Gastrocnemius medialis (tissue), 4 donors: ENCODE data around the gene CFAP54. TPM values are rescaled to one million over a fixed set of nuclear protein-coding genes. Genes with fewer than 3 reads are reported as not detected.
"Not testable (repeated sequence)": the region's sequence is repeated elsewhere in the genome, so short reads cannot be mapped to it uniquely, and the experiment has no call there.

Source experiments
- ATAC-seq, 2 donors: fragments of 150-250 bp; one replicate each; pipeline ENCODE4 v1.9.1; 2016
- DNase-seq, 2 donors: peaks; one replicate each; pipeline ENCODE4 v3.0.0-alpha.2; 2019
- H3K27ac ChIP-seq, 4 donors: fragments of 200-600 bp; sonication (generic); 1 replicate in 1 of 4; 2 replicates in 3 of 4; pipeline ENCODE4 v1.5.1; 2016 to 2018; ENCODE audit warnings: mild to moderate bottlenecking in 2 of 4, moderate library complexity in 1 of 4
- H3K27me3 ChIP-seq, 3 donors: fragments of 200-600 bp; sonication (generic) in 2 of 3; 1 replicate in 1 of 3; 2 replicates in 2 of 3; pipeline versions ENCODE4 v1.5.1 to v1.6.0; 2016 to 2019; ENCODE audit warnings: mild to moderate bottlenecking in 1 of 3, moderate library complexity in 1 of 3
- H3K36me3 ChIP-seq, 2 donors: fragments of 200-600 bp; sonication (generic) in 1 of 2; one replicate each; pipeline ENCODE4 v1.5.1; 2017 to 2018
- H3K4me1 ChIP-seq, 2 donors: fragments of 200-600 bp; sonication (generic) in 1 of 2; one replicate each; pipeline ENCODE4 v1.5.1; 2016 to 2017; ENCODE audit warnings: mild to moderate bottlenecking in 2 of 2
- H3K4me3 ChIP-seq, 4 donors: fragments of 200-600 bp; sonication (generic) in 3 of 4; 1 replicate in 1 of 4; 2 replicates in 3 of 4; pipeline ENCODE4 v1.5.1; 2016 to 2019; ENCODE audit warnings: mild to moderate bottlenecking in 2 of 4
- H3K9me3 ChIP-seq, 3 donors: fragments of 200-600 bp; sonication (generic) in 2 of 3; 1 replicate in 1 of 3; 2 replicates in 2 of 3; pipeline ENCODE4 v1.5.1; 2016 to 2019
- CTCF ChIP-seq, 5 experiments: fragments of 450-650 bp in 3 of 5; fragments of 200-600 bp in 2 of 5; sonication (generic) in 2 of 5; IDR thresholded peaks in 4 of 5; conservative IDR thresholded peaks in 1 of 5; 1 replicate in 4 of 5; 2 replicates in 1 of 5; pipeline ENCODE4 v1.5.1; 2016 to 2019; ENCODE audit warnings: antibody characterized with exemption in 5 of 5, mild to moderate bottlenecking in 3 of 5, moderate library complexity in 3 of 5
- POLR2A ChIP-seq, 2 donors: fragments of 450-650 bp; IDR thresholded peaks; one replicate each; pipeline ENCODE4 v1.6.1; 2017; ENCODE audit warnings: antibody characterized with exemption in 2 of 2, mild to moderate bottlenecking in 2 of 2, moderate library complexity in 2 of 2
- in situ Hi-C, 4 donors: fragments of 200-750 bp; cut with MboI; loops; one replicate each; pipeline versions ENCODE4 v1.15.0 to v1.8.0; 2017; ENCODE audit warnings: low sequenced_read_pairs in 4 of 4
- intact Hi-C: fragments of 100-400 bp; cut with DNase I; formaldehyde crosslinking; loops from one replicate; pipeline ENCODE4 v1.15.1; 2023; ENCODE audit warnings: low total_unique reads
- total RNA-seq, 4 donors: library from RNA; depleted of rRNA; stranded (reverse); fragments of >200 nt; gene quantifications; one replicate each; pipeline versions ENCODE4 v1.1.0 to v1.2.3, GENCODE V29; 2016

Gene CFAP54
- total RNA-seq, 4 donors from 2014 or later, result not detected

DNA sequence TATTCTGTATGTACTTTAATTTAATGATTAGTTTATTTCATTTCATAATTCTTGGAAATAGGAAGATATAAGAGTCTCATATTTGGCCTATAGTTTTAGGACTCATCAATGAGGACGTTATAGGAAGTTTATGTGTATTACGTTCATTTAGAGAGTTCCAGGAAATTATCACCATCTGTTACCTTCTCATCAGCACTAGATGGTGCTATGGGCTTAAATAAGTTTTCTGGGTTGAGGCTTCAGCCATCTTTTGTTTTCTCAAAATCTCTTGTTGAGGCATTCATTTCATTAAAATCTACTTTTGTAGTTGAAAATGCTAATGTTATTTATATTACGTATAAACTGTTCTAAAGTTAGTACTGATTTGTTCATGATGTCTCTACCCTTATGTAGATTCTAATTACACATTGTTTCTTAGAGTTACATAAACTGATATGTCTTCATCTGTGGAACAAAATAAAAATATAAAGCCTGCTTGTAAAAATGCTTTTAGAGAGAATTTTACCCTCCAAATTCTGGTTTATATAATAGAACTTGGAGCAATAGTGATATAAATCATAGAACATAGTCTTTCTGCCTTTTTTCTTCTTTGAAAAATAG lies 89.2 kb downstream of the CFAP54 start:
- no peak overlapping the region for H3K27ac ChIP-seq
- DNase-seq (no peak), ATAC-seq (no peak)
- intact Hi-C loops, result loop anchor here (5.0 kb wide), 3 partner anchors 409 to 1819 kb away; no protein-coding TSS in a partner anchor
- no peaks in the 10 kb centered on the region for H3K36me3 ChIP-seq
- TF ChIP-seq POLR2A (IDR thresholded peaks at IDR 0.05), result no peak
- peak in 3 of 5 experiments; percentile 27 to 42 (median 35) for TF ChIP-seq CTCF (IDR thresholded peaks at IDR 0.05 in 4 of 5, conservative IDR thresholded peaks at IDR 0.05 in 1 of 5)
- H3K27me3 ChIP-seq, result no peaks in the 10 kb centered on the region
- no peaks in the 10 kb centered on the region for H3K4me1 ChIP-seq
- no peaks in the 10 kb centered on the region for H3K9me3 ChIP-seq
- in situ Hi-C loops, result loop anchor here in 3 of 4 donors (25.0 kb wide), 3 partner anchors 409 to 1809 kb away; no protein-coding TSS in a partner anchor
- H3K4me3 ChIP-seq, result no peak overlapping the region

- DNase-seq, result no peak
- intact Hi-C loops, result no loop called here
- Histone ChIP-seq H3K36me3 (no peaks in the 10 kb centered on the region), H3K27ac (no peak overlapping the region), H3K27me3 (no peaks in the 10 kb centered on the region), H3K9me3 (no peaks in the 10 kb centered on the region), H3K4me1 (no peaks in the 10 kb centered on the region), H3K4me3 (no peak overlapping the region)
- ATAC-seq, result no peak
- TF ChIP-seq POLR2A (IDR thresholded peaks at IDR 0.05) (no peak), CTCF (IDR thresholded peaks at IDR 0.05 in 4 of 5, conservative IDR thresholded peaks at IDR 0.05 in 1 of 5) (no peak)
- in situ Hi-C loops, result loop anchor here in 3 of 4 donors (10.0 to 25.0 kb wide), 4 partner anchors 401 to 1801 kb away; no protein-coding TSS in a partner anchor
These were observed 96.6 kb downstream of the CFAP54 start for GRCh38 chr12:96585977-96586376.

DNA sequence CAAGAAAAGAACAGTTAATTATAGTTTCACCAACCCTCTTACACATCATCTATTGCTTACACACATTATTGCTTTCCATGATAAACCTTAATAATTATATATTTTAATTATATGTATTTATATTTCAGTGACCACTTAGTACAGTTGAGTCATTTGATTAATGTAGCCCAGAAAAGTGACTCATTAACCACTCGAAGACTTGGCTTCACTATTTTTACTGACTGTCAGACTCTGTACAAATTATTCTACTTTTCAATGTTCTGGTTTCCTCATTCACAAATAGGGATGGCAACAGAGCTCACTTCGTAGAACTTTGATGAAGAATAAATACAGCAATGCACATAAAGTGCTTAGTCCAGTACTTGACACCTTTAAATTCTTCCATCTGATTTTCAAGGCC lies 98.3 kb downstream of the CFAP54 start:
- ATAC-seq, result no peak
- TF ChIP-seq POLR2A (IDR thresholded peaks at IDR 0.05), result no peak
- no peak for TF ChIP-seq CTCF (IDR thresholded peaks at IDR 0.05 in 4 of 5, conservative IDR thresholded peaks at IDR 0.05 in 1 of 5)
- intact Hi-C loops (no loop called here), in situ Hi-C loops (loop anchor here in 3 of 4 donors (10.0 to 25.0 kb wide), 4 partner anchors 400 to 1800 kb away; no protein-coding TSS in a partner anchor)
- no peak overlapping the region for H3K4me3 ChIP-seq
- no peak overlapping the region for H3K27ac ChIP-seq
- H3K4me1 ChIP-seq, result no peaks in the 10 kb centered on the region
- DNase-seq, result no peak
- H3K9me3 ChIP-seq, result no peaks in the 10 kb centered on the region
- H3K36me3 ChIP-seq, result no peaks in the 10 kb centered on the region
- no peaks in the 10 kb centered on the region for H3K27me3 ChIP-seq

DNA sequence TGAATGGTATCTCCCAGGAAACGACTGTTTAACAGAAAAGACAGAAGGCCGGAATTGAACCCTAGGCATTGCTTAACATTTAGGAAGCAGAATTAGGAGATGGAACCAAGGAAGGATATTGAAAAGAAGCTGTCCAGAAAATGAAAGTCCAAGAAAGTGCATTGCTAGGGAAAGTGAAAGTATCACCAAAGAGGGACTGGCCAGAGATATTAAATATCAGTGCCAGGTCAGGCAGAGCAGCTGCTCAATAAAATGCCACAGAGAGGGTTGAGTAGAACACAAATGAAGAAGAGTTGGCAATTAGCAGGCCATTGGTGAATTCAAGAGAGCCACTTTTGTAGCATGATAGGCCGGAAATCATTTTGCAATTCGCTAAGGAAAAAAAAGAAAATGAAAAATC lies 101.6 kb downstream of the CFAP54 start:
- H3K27ac ChIP-seq, result no peak overlapping the region
- H3K36me3 ChIP-seq, result no peaks in the 10 kb centered on the region
- H3K9me3 ChIP-seq, result no peaks in the 10 kb centered on the region
- no peaks in the 10 kb centered on the region for H3K4me1 ChIP-seq
- intact Hi-C loops (no loop called here), in situ Hi-C loops (loop anchor here in 3 of 4 donors (25.0 kb wide), 3 partner anchors 396 to 1796 kb away; no protein-coding TSS in a partner anchor)
- no peak for DNase-seq
- ATAC-seq, result no peak
- H3K4me3 ChIP-seq, result no peak overlapping the region
- TF ChIP-seq CTCF (IDR thresholded peaks at IDR 0.05 in 4 of 5, conservative IDR thresholded peaks at IDR 0.05 in 1 of 5) (no peak), POLR2A (IDR thresholded peaks at IDR 0.05) (no peak)
- H3K27me3 ChIP-seq, result no peaks in the 10 kb centered on the region

DNA sequence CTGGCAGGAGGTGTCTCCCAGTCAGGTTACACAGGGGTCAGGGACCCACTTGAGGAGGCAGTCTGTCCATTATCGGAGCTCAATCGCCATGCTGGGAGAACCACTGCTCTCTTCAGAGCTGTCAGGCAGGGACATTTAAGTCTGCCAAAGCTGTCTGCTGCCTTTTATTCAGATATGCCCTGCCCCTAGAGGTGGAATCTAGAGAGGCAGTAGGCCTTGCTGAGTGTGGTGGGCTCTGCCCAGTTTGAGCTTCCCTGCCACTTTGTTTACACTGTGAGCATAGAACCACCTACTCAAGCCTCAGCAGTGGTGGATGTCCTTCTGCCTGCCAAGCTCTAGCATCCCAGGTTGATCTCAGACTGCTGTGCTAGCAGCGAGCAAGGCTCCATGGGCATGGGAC lies 115.0 kb downstream of the CFAP54 start:
- DNase-seq, H3K27ac ChIP-seq, in situ Hi-C loops, H3K4me3 ChIP-seq, intact Hi-C loops, H3K9me3 ChIP-seq, H3K4me1 ChIP-seq, ATAC-seq, H3K36me3 ChIP-seq, H3K27me3 ChIP-seq: not testable (repeated sequence)
